Calu3 (cell line): Measurements from ENCODE around the gene DIP2B. TPM values are rescaled to one million over a fixed set of nuclear protein-coding genes. Genes with fewer than 3 reads are reported as not detected.
A peak's percentile ranks its signal among the peaks of the same experiment; 100 is the strongest.

Experiments
- BruUV-seq: library from RNA; stranded (reverse); fragments of 400-500 nt; replicated peaks from 2 replicates; lab custom pipeline; 2021; lab: Mats Ljungman, UMichigan
- CTCF ChIA-PET: fragments of 300-600 bp; sonication (Branson Sonifier 250); formaldehyde crosslinking; loops from one replicate; lab custom pipeline; 2022; ENCODE audit warnings: antibody characterized with exemption; lab: Charles Lee
- DNase-seq: peaks from one replicate; pipeline ENCODE4 v3.0.0; 2022
- H3K27ac Mint-ChIP-seq: one replicate; pipeline ENCODE4 v1.8.0; 2022; ENCODE audit warnings: mixed read lengths; ENCODE audit not compliant: unreplicated experiment
- H3K27me3 Mint-ChIP-seq: one replicate; pipeline ENCODE4 v1.8.0; 2022; ENCODE audit warnings: mixed read lengths; ENCODE audit not compliant: unreplicated experiment
- H3K36me3 Mint-ChIP-seq: one replicate; pipeline ENCODE4 v1.8.0; 2022; ENCODE audit warnings: mild to moderate bottlenecking, moderate library complexity, mixed read lengths; ENCODE audit not compliant: insufficient read depth, unreplicated experiment
- H3K4me1 Mint-ChIP-seq: one replicate; pipeline ENCODE4 v1.8.0; 2022; ENCODE audit warnings: mild to moderate bottlenecking, low read depth, mixed read lengths; ENCODE audit not compliant: unreplicated experiment
- H3K4me3 Mint-ChIP-seq: one replicate; pipeline ENCODE4 v1.8.0; 2022; ENCODE audit warnings: mild to moderate bottlenecking, low read depth, moderate library complexity, mixed read lengths; ENCODE audit not compliant: unreplicated experiment
- H3K9me3 Mint-ChIP-seq: one replicate; pipeline ENCODE4 v1.8.0; 2022; ENCODE audit warnings: low read depth, mixed read lengths; ENCODE audit not compliant: unreplicated experiment
- CTCF ChIP-seq: fragments of 200-600 bp; IDR thresholded peaks from one replicate; pipeline ENCODE4 v1.8.0; 2022; ENCODE audit warnings: antibody characterized with exemption; ENCODE audit not compliant: unreplicated experiment
- intact Hi-C: fragments of 100-400 bp; cut with micrococcal nuclease; formaldehyde crosslinking; loops from one replicate; pipeline ENCODE4 v1.10.0; 2022; ENCODE audit not compliant: unreplicated experiment
- total RNA-seq: library from RNA; stranded (reverse); gene quantifications from 2 replicates; pipeline ENCODE4 v1.2.3, GENCODE V29; 2022

DIP2B gene
- total RNA-seq, 1 experiment from 2014 or later, result 22.8 TPM

GRCh38 chr12:50620109-50620977 lies 115.6 kb downstream of the DIP2B start:
- DNase-seq, result no peak
- Mint-ChIP-seq H3K4me3 (no peak overlapping the region), H3K9me3 (no peaks in the 10 kb centered on the region), H3K27me3 (no peaks in the 10 kb centered on the region), H3K36me3 (peaks cover 11% of the 10 kb centered on the region), H3K27ac (peak overlapping the region; percentile 81), H3K4me1 (peaks cover 28% of the 10 kb centered on the region)
- intact Hi-C loops, result no loop called here
- CTCF ChIA-PET, result interaction anchor here (0.6 to 1.9 kb wide), 4 partner anchors 28 to 562 kb away, joined by 3 to 7 read pairs (median 4); partner anchors contain the start of gene DIP2B
- no TSS peak for BruUV-seq
- no peak for TF ChIP-seq CTCF

GRCh38 chr12:50620978-50621360 lies 116.2 kb downstream of the DIP2B start:
- BruUV-seq, result no TSS peak
- no peak for DNase-seq
- intact Hi-C loops, result no loop called here

DNA sequence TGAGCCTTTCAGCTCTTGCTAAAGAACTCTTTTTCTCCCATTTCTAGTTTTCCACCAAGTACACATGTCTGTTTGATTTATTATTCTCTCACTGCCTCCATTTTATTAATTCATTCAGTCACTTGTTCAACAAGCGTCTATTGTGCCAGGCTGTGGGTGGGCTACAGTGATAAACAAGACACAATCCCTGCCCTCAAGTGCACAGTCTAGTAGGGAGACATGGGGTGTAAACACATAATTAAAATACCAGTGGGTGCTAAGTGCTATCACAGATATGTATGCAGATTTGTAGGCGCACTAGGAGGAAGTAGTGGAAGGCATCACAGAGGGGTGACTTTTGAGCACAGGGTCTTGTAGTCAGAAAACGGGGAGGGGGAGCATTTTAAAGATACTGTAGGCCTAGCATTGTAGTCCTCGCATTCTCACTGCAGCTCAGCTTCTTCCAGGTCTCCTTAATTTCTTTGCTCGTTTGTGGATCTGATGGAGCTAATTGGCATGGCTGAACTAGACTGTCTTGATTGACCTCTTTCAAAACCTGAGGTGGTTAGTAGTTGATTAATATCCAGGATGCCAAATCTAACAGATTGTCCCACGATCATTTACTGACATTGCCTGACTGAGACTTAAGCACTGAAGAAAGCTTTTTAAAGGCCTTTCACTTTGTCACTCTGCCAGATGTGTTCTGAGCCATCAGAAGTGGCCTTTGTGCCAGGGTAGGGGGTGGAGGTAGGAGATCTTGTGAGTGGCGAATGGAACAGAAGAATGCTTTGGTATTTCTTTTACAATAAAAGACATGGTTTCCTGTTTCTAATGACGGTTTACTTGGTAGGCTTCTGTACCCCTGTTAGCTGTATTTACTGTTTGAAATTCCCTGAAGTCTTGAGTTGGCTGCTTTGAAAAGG lies 116.9 kb downstream of the DIP2B start:
- CTCF ChIA-PET, result interaction anchor here (1.4 to 1.9 kb wide), 2 partner anchors 115 to 117 kb away, joined by 4 to 7 read pairs; partner anchors contain the start of gene DIP2B
- intact Hi-C loops, result no loop called here
- H3K9me3 Mint-ChIP-seq, result no peaks in the 10 kb centered on the region
- H3K4me1 Mint-ChIP-seq, result peaks cover 28% of the 10 kb centered on the region
- no peak for DNase-seq
- no peaks in the 10 kb centered on the region for H3K27me3 Mint-ChIP-seq
- peak overlapping the region; percentile 22 for H3K4me3 Mint-ChIP-seq
- H3K36me3 Mint-ChIP-seq, result peaks cover 16% of the 10 kb centered on the region
- no TSS peak for BruUV-seq
- no peak for TF ChIP-seq CTCF
- peak overlapping the region; percentile 81 for H3K27ac Mint-ChIP-seq

More at GRCh38 chr12:50620978-50621360, 116.2 kb downstream of the DIP2B start:
- no peak for TF ChIP-seq CTCF
- H3K9me3 Mint-ChIP-seq, result no peaks in the 10 kb centered on the region
- CTCF ChIA-PET, result interaction anchor here (0.6 to 1.9 kb wide), 4 partner anchors 29 to 563 kb away, joined by 3 to 7 read pairs (median 4); partner anchors contain the start of gene DIP2B
- peak overlapping the region; percentile 81 for H3K27ac Mint-ChIP-seq
- H3K4me3 Mint-ChIP-seq, result no peak overlapping the region
- no peaks in the 10 kb centered on the region for H3K27me3 Mint-ChIP-seq
- peaks cover 28% of the 10 kb centered on the region for H3K4me1 Mint-ChIP-seq
- H3K36me3 Mint-ChIP-seq, result peaks cover 12% of the 10 kb centered on the region
